Liver (tissue), 9 donors: Measurements from ENCODE around the gene RAC2. TPM values are rescaled to one million over a fixed set of nuclear protein-coding genes. Genes with fewer than 3 reads are reported as not detected.

Experiments used
- DNase-seq: peaks from one replicate; pipeline ENCODE4 v3.0.0-alpha.2; 2017; ENCODE audit warnings: low spot score
- H3K27ac ChIP-seq, 2 donors: one replicate each; pipeline ENCODE4 v1.7.0; 2013; ENCODE audit warnings: inconsistent platforms in 2 of 2, low read length in 2 of 2, control low read depth in 1 of 2, low read depth in 1 of 2, mild to moderate bottlenecking in 1 of 2
- H3K27me3 ChIP-seq, 4 donors: one replicate each; pipeline versions ENCODE4 v1.6.1 to v1.7.0; 2013; ENCODE audit warnings: low read length in 3 of 4, inconsistent platforms in 1 of 4, mild to moderate bottlenecking in 1 of 4, moderate library complexity in 1 of 4; ENCODE audit not compliant: control insufficient read depth in 4 of 4, insufficient read depth in 4 of 4
- H3K36me3 ChIP-seq, 4 donors: one replicate each; pipeline versions ENCODE4 v1.6.1 to v1.7.0; 2013; ENCODE audit warnings: low read length in 3 of 4, mild to moderate bottlenecking in 3 of 4, low read depth in 1 of 4, moderate library complexity in 1 of 4; ENCODE audit not compliant: control insufficient read depth in 4 of 4, insufficient read depth in 3 of 4
- H3K4me1 ChIP-seq, 4 donors: one replicate each; pipeline versions ENCODE4 v1.6.1 to v1.7.0; 2013; ENCODE audit warnings: low read length in 3 of 4, mild to moderate bottlenecking in 3 of 4, moderate library complexity in 1 of 4; ENCODE audit not compliant: control insufficient read depth in 4 of 4, insufficient read depth in 4 of 4
- H3K4me3 ChIP-seq, 3 donors: one replicate each; pipeline versions ENCODE4 v1.6.1 to v1.7.0; 2013; ENCODE audit warnings: low read length in 3 of 3, control low read depth in 1 of 3, low read depth in 1 of 3, mild to moderate bottlenecking in 1 of 3
- H3K9ac ChIP-seq, 2 donors: one replicate each; pipeline ENCODE4 v1.7.0; 2013; ENCODE audit warnings: low read length in 2 of 2, mild to moderate bottlenecking in 2 of 2, moderate library complexity in 2 of 2, control low read depth in 1 of 2, low read depth in 1 of 2
- H3K9me3 ChIP-seq, 4 donors: one replicate each; pipeline versions ENCODE4 v1.6.1 to v1.7.0; 2013; ENCODE audit warnings: low read length in 3 of 4; ENCODE audit not compliant: control insufficient read depth in 4 of 4
- EGR1 ChIP-seq, 2 donors: IDR thresholded peaks; 2 replicates each; pipeline ENCODE4 v1.6.1; 2016 to 2018; ENCODE audit warnings: antibody characterized with exemption in 2 of 2, low read depth in 2 of 2
- FOXA2 ChIP-seq: IDR thresholded peaks from 2 replicates; pipeline ENCODE4 v1.6.1; 2016; ENCODE audit warnings: antibody characterized with exemption
- GABPA ChIP-seq, 2 donors: IDR thresholded peaks in 1 of 2; conservative IDR thresholded peaks in 1 of 2; 2 replicates each; pipeline ENCODE4 v1.6.1; 2016; ENCODE audit warnings: antibody characterized with exemption in 2 of 2, mild to moderate bottlenecking in 1 of 2, moderate library complexity in 1 of 2
- HNF4G ChIP-seq: IDR thresholded peaks from 2 replicates; pipeline ENCODE4 v1.6.1; 2016; ENCODE audit warnings: antibody characterized with exemption
- NR2F2 ChIP-seq: IDR thresholded peaks from 2 replicates; pipeline ENCODE4 v1.6.1; 2016; ENCODE audit warnings: antibody characterized with exemption
- RAD21 ChIP-seq, 2 donors: IDR thresholded peaks; 2 replicates each; pipeline ENCODE4 v1.6.1; 2016; ENCODE audit warnings: antibody characterized with exemption in 2 of 2, mild to moderate bottlenecking in 2 of 2
- RXRA ChIP-seq, 2 donors: IDR thresholded peaks; 2 replicates each; pipeline ENCODE4 v1.6.1; 2017 to 2018; ENCODE audit warnings: antibody characterized with exemption in 2 of 2, mild to moderate bottlenecking in 1 of 2
- SP1 ChIP-seq: IDR thresholded peaks from 2 replicates; pipeline ENCODE4 v1.6.1; 2018; ENCODE audit warnings: antibody characterized with exemption, mild to moderate bottlenecking
- TAF1 ChIP-seq: conservative IDR thresholded peaks from 2 replicates; pipeline ENCODE4 v1.6.1; 2016; ENCODE audit warnings: antibody characterized with exemption, mild to moderate bottlenecking
- YY1 ChIP-seq: IDR thresholded peaks from 2 replicates; pipeline ENCODE4 v1.6.1; 2016; ENCODE audit warnings: antibody characterized with exemption, mild to moderate bottlenecking
- WGBS: extraction: QIAGEN DNeasy Blood & Tissue Kit; methylation state at CpG from one replicate; pipeline ENCODE4 v1.1.7; 2013; 5-methylcytosine and 5-hydroxymethylcytosine counted together
- polyA plus RNA-seq, 2 donors: library from polyadenylated mRNA; stranded (reverse) in 1 of 2; unstranded in 1 of 2; fragments of 200-250 nt in 1 of 2; fragments of >200 nt in 1 of 2; fragmentation: Nextera tagmentation in 1 of 2; extraction: Ambion mirVana in 1 of 2; gene quantifications; one replicate each; pipeline versions ENCODE4 v1.2.1 to v1.2.3, GENCODE V29; 2013 to 2015
- total RNA-seq, 2 donors: library from RNA; depleted of rRNA; stranded (reverse); fragments of >200 nt; gene quantifications; one replicate each; pipeline ENCODE4 v1.2.3, GENCODE V29; 2014
- TF ChIP-seq, protein P1 (sequence below): IDR thresholded peaks from 2 replicates; pipeline ENCODE4 v1.6.1; 2016; ENCODE audit warnings: antibody characterized with exemption
- TF ChIP-seq, protein P2 (sequence below): IDR thresholded peaks from 2 replicates; pipeline ENCODE4 v1.6.1; 2016; ENCODE audit warnings: antibody characterized with exemption, mild to moderate bottlenecking
- TF ChIP-seq, protein P3 (sequence below): IDR thresholded peaks from 2 replicates; pipeline ENCODE4 v1.6.1; 2016; ENCODE audit warnings: antibody characterized with exemption
- TF ChIP-seq, protein P4 (sequence below): fragments of 150-350 bp; IDR thresholded peaks from 2 replicates; pipeline ENCODE4 v1.5.1; 2017; ENCODE audit warnings: improper control_type of control experiment, low read depth, low read length; ENCODE audit not compliant: missing input control
- TF ChIP-seq, protein P5 (sequence below): IDR thresholded peaks from 2 replicates; pipeline ENCODE4 v1.6.1; 2016; ENCODE audit warnings: antibody characterized with exemption
- donor health status: healthy.
- donor health status: healthy.
- donor health status: healthy.
- donor health status: healthy.
- donor health status: healthy.

The RAC2 gene
- total and polyA plus RNA-seq, 4 donors = 4.0 to 15.0 (median 7.4) TPM

DNA sequence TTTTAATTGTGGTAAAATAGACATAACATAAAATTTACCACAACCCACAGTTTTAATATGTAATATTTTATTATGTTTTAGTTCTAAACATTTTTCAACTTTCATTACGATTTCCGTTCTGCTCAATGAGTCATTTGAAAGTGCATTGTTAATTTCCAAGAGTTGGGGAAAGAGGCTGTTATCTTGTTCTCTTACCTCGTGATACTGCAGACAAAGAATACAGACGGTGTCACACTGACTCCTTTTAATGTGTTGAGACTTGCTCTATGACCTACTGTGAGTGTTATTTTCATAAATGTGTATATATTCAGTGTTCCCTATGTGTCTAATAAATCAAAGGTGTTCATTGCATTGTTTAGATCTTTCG, 10.8 kb upstream of the RAC2 start (continued):
- no peak for TF ChIP-seq GABPA (IDR thresholded peaks at IDR 0.05 in 1 of 2, conservative IDR thresholded peaks at IDR 0.05 in 1 of 2)
- no peak for TF ChIP-seq FOXA2

DNA sequence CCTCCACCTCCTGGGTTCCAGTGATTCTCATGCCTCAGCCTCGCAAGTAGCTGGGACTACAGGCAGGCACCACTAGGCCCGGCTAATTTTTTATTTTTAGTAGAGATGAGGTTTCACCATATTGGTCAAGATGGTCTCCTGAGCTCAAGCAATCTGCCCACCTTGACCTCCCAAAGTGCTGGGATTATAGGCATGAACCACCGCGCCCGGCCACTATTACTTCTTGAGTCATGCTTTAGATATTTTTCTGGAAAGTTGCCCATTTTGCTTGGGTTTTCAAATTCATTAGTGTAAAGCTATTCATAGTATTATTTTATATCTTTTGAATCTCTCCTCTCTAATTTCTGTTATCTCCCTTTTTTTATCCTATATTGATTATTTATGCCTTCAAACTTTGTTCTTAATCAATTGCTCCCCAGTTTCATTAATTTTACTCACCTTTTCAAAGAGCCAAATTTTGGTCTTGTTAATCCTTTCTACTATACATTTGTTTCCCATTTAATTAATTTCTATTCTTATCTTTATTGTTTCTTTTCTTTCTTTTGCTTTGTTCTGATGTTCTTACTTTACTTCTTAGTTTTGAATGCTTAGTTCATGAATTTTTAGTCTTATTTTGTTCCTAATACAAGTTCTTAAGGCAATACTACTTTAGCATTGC, 10.3 kb upstream of the RAC2 start:
- Histone ChIP-seq H3K27me3 (no peaks in the 10 kb centered on the region), H3K27ac (no peak overlapping the region), H3K9me3 (no peaks in the 10 kb centered on the region), H3K9ac (no peak overlapping the region), H3K4me1 (no peaks in the 10 kb centered on the region), H3K36me3 (no peaks in the 10 kb centered on the region), H3K4me3 (no peak overlapping the region)
- WGBS = 92% methylated on average over 5 of the region's 5 CpGs
- DNase-seq = no peak
- TF ChIP-seq HNF4G (no peak), RXRA (IDR thresholded peaks at IDR 0.05) (no peak), NR2F2 (no peak), GABPA (IDR thresholded peaks at IDR 0.05 in 1 of 2, conservative IDR thresholded peaks at IDR 0.05 in 1 of 2) (no peak), FOXA2 (no peak), RAD21 (IDR thresholded peaks at IDR 0.05) (no peak), SP1 (no peak), YY1 (no peak), TAF1 (no peak), EGR1 (IDR thresholded peaks at IDR 0.05; ENCODE audit: low read depth in 2 of 2) (no peak)
- TF ChIP-seq, protein P1, sequence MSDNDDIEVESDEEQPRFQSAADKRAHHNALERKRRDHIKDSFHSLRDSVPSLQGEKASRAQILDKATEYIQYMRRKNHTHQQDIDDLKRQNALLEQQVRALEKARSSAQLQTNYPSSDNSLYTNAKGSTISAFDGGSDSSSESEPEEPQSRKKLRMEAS = no peak
- TF ChIP-seq, protein P2, sequence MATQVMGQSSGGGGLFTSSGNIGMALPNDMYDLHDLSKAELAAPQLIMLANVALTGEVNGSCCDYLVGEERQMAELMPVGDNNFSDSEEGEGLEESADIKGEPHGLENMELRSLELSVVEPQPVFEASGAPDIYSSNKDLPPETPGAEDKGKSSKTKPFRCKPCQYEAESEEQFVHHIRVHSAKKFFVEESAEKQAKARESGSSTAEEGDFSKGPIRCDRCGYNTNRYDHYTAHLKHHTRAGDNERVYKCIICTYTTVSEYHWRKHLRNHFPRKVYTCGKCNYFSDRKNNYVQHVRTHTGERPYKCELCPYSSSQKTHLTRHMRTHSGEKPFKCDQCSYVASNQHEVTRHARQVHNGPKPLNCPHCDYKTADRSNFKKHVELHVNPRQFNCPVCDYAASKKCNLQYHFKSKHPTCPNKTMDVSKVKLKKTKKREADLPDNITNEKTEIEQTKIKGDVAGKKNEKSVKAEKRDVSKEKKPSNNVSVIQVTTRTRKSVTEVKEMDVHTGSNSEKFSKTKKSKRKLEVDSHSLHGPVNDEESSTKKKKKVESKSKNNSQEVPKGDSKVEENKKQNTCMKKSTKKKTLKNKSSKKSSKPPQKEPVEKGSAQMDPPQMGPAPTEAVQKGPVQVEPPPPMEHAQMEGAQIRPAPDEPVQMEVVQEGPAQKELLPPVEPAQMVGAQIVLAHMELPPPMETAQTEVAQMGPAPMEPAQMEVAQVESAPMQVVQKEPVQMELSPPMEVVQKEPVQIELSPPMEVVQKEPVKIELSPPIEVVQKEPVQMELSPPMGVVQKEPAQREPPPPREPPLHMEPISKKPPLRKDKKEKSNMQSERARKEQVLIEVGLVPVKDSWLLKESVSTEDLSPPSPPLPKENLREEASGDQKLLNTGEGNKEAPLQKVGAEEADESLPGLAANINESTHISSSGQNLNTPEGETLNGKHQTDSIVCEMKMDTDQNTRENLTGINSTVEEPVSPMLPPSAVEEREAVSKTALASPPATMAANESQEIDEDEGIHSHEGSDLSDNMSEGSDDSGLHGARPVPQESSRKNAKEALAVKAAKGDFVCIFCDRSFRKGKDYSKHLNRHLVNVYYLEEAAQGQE = no peak
- TF ChIP-seq, protein P3, sequence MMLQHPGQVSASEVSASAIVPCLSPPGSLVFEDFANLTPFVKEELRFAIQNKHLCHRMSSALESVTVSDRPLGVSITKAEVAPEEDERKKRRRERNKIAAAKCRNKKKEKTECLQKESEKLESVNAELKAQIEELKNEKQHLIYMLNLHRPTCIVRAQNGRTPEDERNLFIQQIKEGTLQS = no peak
- TF ChIP-seq, protein P4, sequence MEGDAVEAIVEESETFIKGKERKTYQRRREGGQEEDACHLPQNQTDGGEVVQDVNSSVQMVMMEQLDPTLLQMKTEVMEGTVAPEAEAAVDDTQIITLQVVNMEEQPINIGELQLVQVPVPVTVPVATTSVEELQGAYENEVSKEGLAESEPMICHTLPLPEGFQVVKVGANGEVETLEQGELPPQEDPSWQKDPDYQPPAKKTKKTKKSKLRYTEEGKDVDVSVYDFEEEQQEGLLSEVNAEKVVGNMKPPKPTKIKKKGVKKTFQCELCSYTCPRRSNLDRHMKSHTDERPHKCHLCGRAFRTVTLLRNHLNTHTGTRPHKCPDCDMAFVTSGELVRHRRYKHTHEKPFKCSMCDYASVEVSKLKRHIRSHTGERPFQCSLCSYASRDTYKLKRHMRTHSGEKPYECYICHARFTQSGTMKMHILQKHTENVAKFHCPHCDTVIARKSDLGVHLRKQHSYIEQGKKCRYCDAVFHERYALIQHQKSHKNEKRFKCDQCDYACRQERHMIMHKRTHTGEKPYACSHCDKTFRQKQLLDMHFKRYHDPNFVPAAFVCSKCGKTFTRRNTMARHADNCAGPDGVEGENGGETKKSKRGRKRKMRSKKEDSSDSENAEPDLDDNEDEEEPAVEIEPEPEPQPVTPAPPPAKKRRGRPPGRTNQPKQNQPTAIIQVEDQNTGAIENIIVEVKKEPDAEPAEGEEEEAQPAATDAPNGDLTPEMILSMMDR = no peak
- TF ChIP-seq, protein P5, sequence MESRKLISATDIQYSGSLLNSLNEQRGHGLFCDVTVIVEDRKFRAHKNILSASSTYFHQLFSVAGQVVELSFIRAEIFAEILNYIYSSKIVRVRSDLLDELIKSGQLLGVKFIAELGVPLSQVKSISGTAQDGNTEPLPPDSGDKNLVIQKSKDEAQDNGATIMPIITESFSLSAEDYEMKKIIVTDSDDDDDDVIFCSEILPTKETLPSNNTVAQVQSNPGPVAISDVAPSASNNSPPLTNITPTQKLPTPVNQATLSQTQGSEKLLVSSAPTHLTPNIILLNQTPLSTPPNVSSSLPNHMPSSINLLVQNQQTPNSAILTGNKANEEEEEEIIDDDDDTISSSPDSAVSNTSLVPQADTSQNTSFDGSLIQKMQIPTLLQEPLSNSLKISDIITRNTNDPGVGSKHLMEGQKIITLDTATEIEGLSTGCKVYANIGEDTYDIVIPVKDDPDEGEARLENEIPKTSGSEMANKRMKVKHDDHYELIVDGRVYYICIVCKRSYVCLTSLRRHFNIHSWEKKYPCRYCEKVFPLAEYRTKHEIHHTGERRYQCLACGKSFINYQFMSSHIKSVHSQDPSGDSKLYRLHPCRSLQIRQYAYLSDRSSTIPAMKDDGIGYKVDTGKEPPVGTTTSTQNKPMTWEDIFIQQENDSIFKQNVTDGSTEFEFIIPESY = no peak
